ENCODE measurements around the gene MRGPRF. TPM values are rescaled to one million over a fixed set of nuclear protein-coding genes. Genes with fewer than 3 reads are reported as not detected.

Gene MRGPRF
- total RNA-seq, 6 experiments from 2014 or later: 1.6 to 3.4 (median 2.0) TPM

- DNase-seq: peak in 1 of 3 donors; percentile 16
- H3K4me1 ChIP-seq: peaks cover 0 to 67% (median 31%) of the 10 kb centered on the region in 4 donors
These were observed 40.7 kb upstream of the MRGPRF start for GRCh38 chr11:69053546-69054396.

GRCh38 chr11:69053169-69053477 lies 40.1 kb upstream of the MRGPRF start:
- peaks cover 0 to 71% (median 31%) of the 10 kb centered on the region in 4 donors for H3K4me1 ChIP-seq
- peak overlapping the region in 1 of 3 donors; percentile 99 for H3K27ac ChIP-seq
- no CpG with 5 or more reads among the region's 9 CpGs for WGBS (ENCODE audit: insufficient coverage, low coverage, low lambda C conversion rate, missing lambda C conversion rate)
- no peaks in the 10 kb centered on the region for H3K9me3 ChIP-seq
- H3K36me3 ChIP-seq: peaks cover 0 to 11% (median 3%) of the 10 kb centered on the region in 4 donors
- ATAC-seq: no peak
- H3K27me3 ChIP-seq: no peaks in the 10 kb centered on the region
- intact Hi-C loops (cut with DNase I): loop anchor here in 1 of 2 donors (10.0 kb wide), 1 partner anchor 138 kb away; no protein-coding TSS in a partner anchor
- H3K4me3 ChIP-seq: no peak overlapping the region
- no peak for DNase-seq
- TF ChIP-seq POLR2A (IDR thresholded peaks at IDR 0.05): no peak

More at GRCh38 chr11:69053546-69054396, 40.7 kb upstream of the MRGPRF start:
- no peaks in the 10 kb centered on the region for H3K9me3 ChIP-seq
- peak overlapping the region in 1 of 3 donors; percentile 80 for H3K27ac ChIP-seq
- H3K4me3 ChIP-seq: no peak overlapping the region
- intact Hi-C loops (cut with DNase I): loop anchor here in 1 of 2 donors (10.0 kb wide), 1 partner anchor 139 kb away; no protein-coding TSS in a partner anchor
- no CpG with 5 or more reads among the region's 35 CpGs for WGBS (ENCODE audit: insufficient coverage, low coverage, low lambda C conversion rate, missing lambda C conversion rate)
- no peak for ATAC-seq
- no peaks in the 10 kb centered on the region for H3K27me3 ChIP-seq
- peaks cover 0 to 16% (median 3%) of the 10 kb centered on the region in 4 donors for H3K36me3 ChIP-seq
- TF ChIP-seq CTCF (IDR thresholded peaks at IDR 0.05): no peak
- no peak for TF ChIP-seq POLR2A (IDR thresholded peaks at IDR 0.05)

DNA sequence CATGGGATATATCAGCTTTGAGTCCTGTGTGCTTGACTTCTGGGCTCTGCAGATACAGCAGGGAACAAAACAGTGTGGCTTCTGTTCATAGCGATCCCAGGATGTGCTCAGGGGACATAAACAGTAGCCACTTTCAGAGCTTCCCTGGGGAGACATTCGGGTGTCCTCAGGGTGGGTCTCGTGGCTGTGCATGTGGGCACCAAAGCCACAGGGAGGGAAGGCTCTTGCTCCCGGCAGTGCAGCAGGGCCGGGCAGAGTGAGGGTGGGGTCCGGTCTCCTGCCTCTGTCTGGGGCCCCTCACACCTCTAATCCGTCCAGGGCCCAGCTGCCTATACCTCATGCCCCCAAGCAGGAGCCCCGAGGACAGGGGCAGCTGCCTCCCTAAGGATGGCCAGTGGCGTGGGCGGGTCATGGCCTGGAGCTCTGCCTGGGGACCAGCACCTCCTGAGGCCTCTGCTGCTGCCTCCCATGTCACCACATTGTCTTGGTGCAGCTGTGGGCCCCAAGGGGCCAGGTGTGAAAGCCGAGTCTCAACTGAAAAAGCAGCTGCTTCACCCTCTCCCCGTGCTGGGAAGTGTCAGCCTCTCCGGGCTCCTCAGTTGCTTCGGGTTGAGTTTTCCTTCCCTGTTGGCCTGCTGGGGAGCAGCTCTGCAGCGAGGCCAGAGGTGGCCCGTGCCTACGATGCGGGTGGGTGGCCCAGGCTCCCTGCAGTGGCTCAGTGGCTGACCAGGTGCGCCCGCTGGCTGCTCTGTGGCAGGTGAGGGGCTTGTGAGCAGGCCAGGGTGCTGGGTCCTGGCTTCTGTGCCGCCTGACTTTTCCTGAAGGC lies 39.5 kb upstream of the MRGPRF start:
- no CpG with 5 or more reads among the region's 21 CpGs for WGBS (ENCODE audit: insufficient coverage, low coverage, low lambda C conversion rate, missing lambda C conversion rate)
- Histone ChIP-seq H3K4me3 (no peak overlapping the region), H3K36me3 (peaks cover 0 to 5% (median under 1%) of the 10 kb centered on the region in 4 donors), H3K4me1 (peaks cover 0 to 71% (median 31%) of the 10 kb centered on the region in 4 donors), H3K27me3 (no peaks in the 10 kb centered on the region), H3K27ac (peak overlapping the region in 2 of 3 donors; percentile 93 to 99), H3K9me3 (no peaks in the 10 kb centered on the region)
- no peak for TF ChIP-seq CTCF (IDR thresholded peaks at IDR 0.05)
- no peak for TF ChIP-seq POLR2A (IDR thresholded peaks at IDR 0.05)
- DNase-seq: no peak
- intact Hi-C loops (cut with DNase I): loop anchor here in 1 of 2 donors (10.0 kb wide), 1 partner anchor 138 kb away; no protein-coding TSS in a partner anchor
- ATAC-seq: no peak

DNA sequence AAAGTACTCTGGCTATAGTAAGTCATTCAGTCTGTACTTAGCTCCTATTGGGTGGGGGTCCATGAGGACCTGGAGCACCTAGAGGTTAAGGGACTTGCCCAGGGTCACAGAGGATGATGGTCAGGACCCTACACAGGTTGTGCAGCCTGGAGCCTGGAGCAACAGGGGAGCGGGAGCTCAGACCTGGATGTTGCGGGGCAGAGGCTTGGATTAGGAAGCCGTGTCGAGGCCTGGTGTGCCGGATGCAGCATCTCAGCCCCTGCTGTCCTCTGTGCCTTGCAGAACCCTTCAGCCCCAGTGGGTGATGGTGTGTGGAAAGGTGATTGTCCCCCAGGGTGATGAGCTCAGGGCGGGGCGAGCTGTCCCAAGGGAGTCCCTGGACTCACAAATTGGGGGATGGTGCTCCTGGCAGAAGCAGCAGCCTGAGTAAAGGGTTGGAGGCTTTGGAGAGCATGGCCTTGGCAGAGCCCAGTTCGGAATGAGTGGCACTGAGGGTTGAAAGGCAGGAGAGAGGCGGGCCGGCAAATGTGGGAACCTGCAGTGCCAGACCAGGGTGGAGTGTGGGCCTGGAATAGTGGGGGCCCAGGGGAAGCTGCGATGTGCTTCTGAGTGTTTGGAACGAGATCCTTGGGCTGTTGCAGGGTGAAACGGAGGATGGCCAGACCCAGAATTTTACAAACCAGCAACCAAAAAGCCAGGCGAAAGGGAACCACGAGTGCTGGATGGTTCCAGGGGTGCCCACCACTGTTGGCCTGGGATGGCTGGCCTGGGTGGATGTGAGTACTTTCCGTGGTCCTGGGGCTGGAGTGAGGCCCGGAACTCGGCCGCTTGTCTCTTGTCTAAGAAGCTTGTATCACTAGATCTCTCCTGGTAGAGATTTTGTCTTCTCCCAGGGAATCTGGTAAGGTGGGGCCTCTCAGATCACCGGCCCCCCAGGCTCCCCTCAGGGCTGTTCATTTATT lies 38.6 kb upstream of the MRGPRF start:
- DNase-seq (peak in 2 of 3 donors; percentile 79 to 88), ATAC-seq (peak; percentile 7 to 28 (median 8))
- Histone ChIP-seq H3K36me3 (no peaks in the 10 kb centered on the region), H3K4me3 (no peak overlapping the region), H3K27ac (peak overlapping the region in 2 of 3 donors; percentile 93 to 99), H3K27me3 (no peaks in the 10 kb centered on the region), H3K4me1 (peaks cover 0 to 71% (median 31%) of the 10 kb centered on the region in 4 donors), H3K9me3 (no peaks in the 10 kb centered on the region)
- intact Hi-C loops (cut with DNase I): loop anchor here in 1 of 2 donors (10.0 kb wide), 1 partner anchor 137 kb away; no protein-coding TSS in a partner anchor
- no peak for TF ChIP-seq POLR2A (IDR thresholded peaks at IDR 0.05)
- WGBS (ENCODE audit: insufficient coverage, low coverage, low lambda C conversion rate, missing lambda C conversion rate): 48% methylated on average over 7 of the region's 20 CpGs
